Measurements from ENCODE around the gene TNFAIP3.
A peak's percentile ranks its signal among the peaks of the same experiment; 100 is the strongest.

The TNFAIP3 gene

DNA sequence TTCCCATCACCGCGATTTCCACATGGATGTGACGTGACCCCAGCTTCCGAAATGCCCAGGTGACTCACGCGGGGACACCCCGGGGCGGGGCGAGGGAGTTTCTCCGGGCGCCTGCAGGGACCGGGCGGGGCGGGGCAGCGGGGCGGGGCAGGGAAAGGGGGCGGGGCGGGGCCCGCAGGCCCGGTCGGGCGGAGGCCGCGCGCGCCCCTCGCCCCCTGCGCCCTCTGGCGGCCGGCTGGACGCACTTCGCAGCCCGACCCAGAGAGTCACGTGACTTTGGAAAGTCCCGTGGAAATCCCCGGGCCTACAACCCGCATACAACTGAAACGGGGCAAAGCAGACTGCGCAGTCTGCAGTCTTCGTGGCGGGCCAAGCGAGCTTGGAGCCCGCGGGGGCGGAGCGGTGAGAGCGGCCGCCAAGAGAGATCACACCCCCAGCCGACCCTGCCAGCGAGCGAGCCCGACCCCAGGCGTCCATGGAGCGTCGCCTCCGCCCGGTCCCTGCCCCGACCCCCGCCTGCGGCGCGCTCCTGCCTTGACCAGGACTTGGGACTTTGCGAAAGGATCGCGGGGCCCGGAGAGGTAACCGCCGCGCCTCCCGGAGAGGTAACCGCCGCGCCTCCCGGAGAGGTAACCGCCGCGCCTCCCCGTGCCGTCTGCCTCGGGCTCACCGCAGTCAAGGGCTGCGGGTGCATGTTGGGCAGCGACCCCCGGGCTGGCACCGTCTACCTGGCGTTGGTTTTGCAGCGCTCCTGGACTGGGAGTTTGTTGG lies at the start of gene TNFAIP3:
TSS of gene TNFAIP3 (plus strand) at position 346 of the 771 bp plus-strand sequence. CDS start 3,969 bp downstream, outside the sequence.
- peak; percentile 93 for ATAC-seq
- TF ChIP-seq ZFP30 (CRISPR knock-in tag; IDR thresholded peaks at IDR 0.05) (no peak), ZFP3 (CRISPR knock-in tag; IDR thresholded peaks at IDR 0.05) (peak; percentile 60; the same call in 1 of the 2 replicates), ARNTL (CRISPR knock-in tag; IDR thresholded peaks at IDR 0.05; ENCODE audit: borderline replicate concordance, low read depth) (no peak), PPARA (CRISPR knock-in tag; IDR thresholded peaks at IDR 0.05; ENCODE audit: borderline replicate concordance) (no peak), SNAI2 (CRISPR knock-in tag; IDR thresholded peaks at IDR 0.05) (no peak)

DNA sequence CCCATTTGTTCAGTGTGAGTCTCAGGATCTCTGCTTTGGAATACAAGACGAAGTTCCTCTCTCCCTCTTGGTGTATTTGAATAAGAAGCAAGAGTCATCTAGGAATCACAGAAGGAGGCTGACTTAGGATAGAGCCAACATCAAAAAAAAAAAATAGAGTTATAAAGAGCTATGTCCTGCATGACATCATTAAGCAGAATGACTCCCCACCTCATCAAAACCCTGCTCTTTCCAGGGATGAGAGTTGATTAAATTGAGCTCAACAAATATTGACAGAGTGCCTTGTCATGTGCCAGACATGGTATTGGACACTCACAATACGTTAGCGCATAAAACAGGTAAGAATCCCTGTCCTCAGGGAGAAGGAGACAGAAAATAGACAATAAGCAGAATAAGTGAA lies 48.6 kb upstream of the TNFAIP3 start:
- no peak for TF ChIP-seq ZC3H10 (CRISPR knock-in tag; IDR thresholded peaks at IDR 0.05)
- no peak for TF ChIP-seq SNAI2 (CRISPR knock-in tag; IDR thresholded peaks at IDR 0.05)
- ATAC-seq = no peak

DNA sequence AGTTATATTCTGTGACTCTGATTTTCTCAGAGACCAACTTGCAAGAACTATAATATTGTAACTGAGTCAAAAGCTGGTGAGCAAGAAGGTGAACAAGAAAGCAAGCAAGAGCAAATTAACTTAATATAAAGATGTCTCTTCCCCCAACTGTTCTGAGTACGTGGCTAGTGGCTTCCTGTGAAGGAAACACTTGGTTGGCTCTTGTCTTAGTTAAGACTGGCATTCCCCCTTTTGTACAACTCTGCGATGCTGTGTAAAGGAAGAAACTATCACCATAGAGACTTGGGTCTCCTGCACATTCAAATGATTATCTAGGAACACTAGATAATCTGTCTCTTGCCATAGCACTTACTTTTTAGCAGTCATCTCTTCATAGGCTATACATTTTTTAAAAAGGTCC lies 47.3 kb upstream of the TNFAIP3 start:
- ATAC-seq = no peak
- TF ChIP-seq TOX (CRISPR knock-in tag; IDR thresholded peaks at IDR 0.05; ENCODE audit: borderline replicate concordance) = no peak
- TF ChIP-seq ZFP30 (CRISPR knock-in tag; IDR thresholded peaks at IDR 0.05) = no peak
- TF ChIP-seq ZNF565 (CRISPR knock-in tag; conservative IDR thresholded peaks at IDR 0.05; ENCODE audit: low read depth) = no peak
- TF ChIP-seq ARNTL (CRISPR knock-in tag; IDR thresholded peaks at IDR 0.05; ENCODE audit: borderline replicate concordance, low read depth) = no peak
- no peak for TF ChIP-seq RARB (CRISPR knock-in tag; IDR thresholded peaks at IDR 0.05)
- TF ChIP-seq, protein P1, sequence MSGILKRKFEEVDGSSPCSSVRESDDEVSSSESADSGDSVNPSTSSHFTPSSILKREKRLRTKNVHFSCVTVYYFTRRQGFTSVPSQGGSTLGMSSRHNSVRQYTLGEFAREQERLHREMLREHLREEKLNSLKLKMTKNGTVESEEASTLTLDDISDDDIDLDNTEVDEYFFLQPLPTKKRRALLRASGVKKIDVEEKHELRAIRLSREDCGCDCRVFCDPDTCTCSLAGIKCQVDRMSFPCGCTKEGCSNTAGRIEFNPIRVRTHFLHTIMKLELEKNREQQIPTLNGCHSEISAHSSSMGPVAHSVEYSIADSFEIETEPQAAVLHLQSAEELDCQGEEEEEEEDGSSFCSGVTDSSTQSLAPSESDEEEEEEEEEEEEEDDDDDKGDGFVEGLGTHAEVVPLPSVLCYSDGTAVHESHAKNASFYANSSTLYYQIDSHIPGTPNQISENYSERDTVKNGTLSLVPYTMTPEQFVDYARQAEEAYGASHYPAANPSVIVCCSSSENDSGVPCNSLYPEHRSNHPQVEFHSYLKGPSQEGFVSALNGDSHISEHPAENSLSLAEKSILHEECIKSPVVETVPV (CRISPR knock-in tag; IDR thresholded peaks at IDR 0.05) = no peak
- no peak for TF ChIP-seq TCF4 (CRISPR knock-in tag; IDR thresholded peaks at IDR 0.05; ENCODE audit: borderline replicate concordance)

DNA sequence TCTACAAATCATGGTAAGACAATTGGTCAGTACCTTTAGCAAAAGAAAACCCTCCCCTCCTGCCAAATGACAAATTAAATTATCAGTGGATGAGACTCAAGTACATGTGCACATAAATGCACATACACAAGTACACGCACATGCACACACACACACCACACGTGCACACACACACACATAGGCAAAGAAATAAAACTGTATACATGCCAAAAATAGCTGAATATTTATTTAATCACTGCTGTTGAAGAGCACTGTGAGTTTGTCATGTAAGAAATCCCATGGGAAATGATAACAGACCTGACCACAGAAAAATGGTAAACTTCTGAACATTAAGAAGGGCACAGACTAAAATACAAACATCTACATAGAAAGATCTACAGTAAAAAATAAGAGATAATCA lies 46.6 kb upstream of the TNFAIP3 start:
- ATAC-seq = no peak

DNA sequence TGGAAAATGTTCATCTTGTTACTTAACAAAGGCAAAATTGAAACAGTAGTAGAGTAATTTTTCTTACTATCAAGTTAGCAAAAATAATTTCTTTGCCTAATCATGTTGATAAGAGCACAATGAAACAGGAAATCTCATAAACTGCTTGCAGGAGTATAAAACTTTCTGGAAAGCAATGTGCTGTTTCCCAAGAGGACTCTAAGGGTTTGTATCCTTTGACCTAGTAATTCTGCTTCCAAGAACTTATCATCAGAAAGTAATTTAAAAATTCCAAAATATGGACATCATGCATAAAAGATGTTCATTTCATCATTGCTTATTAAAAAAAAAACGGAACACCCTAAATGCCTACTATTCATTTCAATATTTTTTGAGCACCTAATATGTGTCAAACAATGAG lies 46.1 kb upstream of the TNFAIP3 start:
- TF ChIP-seq SNAI2 (CRISPR knock-in tag; IDR thresholded peaks at IDR 0.05) = no peak
- no peak for TF ChIP-seq ZFP30 (CRISPR knock-in tag; IDR thresholded peaks at IDR 0.05)
- no peak for TF ChIP-seq OSR1 (CRISPR knock-in tag; IDR thresholded peaks at IDR 0.05)
- ATAC-seq = no peak

More for the DNA sequence above, 46.6 kb upstream of the TNFAIP3 start:
- no peak for TF ChIP-seq TOX (CRISPR knock-in tag; IDR thresholded peaks at IDR 0.05; ENCODE audit: borderline replicate concordance)
- no peak for TF ChIP-seq ESRRG (CRISPR knock-in tag; IDR thresholded peaks at IDR 0.05)
- TF ChIP-seq GLIS3 (CRISPR knock-in tag; IDR thresholded peaks at IDR 0.05) = no peak
- TF ChIP-seq, protein P1 (CRISPR knock-in tag; IDR thresholded peaks at IDR 0.05) = no peak
- no peak for TF ChIP-seq ZFP30 (CRISPR knock-in tag; IDR thresholded peaks at IDR 0.05)
- TF ChIP-seq ZC3H10 (CRISPR knock-in tag; IDR thresholded peaks at IDR 0.05) = no peak
- no peak for TF ChIP-seq SNAI2 (CRISPR knock-in tag; IDR thresholded peaks at IDR 0.05)

DNA sequence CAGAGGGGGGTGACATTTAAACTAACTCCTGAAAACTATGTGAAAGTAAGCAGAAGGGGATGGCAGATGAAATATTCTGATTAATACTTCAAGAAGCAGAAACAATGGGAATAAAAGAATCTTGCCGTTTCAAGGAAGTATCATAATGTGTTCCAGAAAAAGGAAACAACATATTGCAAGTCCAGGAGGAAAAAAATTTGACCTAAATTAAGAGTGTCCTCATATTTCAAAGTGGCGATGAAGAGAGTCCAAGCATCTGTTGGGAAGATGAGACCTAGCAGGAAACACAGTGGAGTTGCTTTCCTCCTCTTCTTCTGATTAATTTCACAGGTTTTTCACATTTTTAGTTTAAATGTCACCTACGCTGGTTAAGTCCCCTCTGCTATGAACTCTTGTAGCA lies 45.6 kb upstream of the TNFAIP3 start:
- ATAC-seq = no peak
- TF ChIP-seq, protein P2, sequence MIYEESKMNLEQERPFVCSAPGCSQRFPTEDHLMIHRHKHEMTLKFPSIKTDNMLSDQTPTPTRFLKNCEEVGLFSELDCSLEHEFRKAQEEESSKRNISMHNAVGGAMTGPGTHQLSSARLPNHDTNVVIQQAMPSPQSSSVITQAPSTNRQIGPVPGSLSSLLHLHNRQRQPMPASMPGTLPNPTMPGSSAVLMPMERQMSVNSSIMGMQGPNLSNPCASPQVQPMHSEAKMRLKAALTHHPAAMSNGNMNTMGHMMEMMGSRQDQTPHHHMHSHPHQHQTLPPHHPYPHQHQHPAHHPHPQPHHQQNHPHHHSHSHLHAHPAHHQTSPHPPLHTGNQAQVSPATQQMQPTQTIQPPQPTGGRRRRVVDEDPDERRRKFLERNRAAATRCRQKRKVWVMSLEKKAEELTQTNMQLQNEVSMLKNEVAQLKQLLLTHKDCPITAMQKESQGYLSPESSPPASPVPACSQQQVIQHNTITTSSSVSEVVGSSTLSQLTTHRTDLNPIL (CRISPR knock-in tag; IDR thresholded peaks at IDR 0.05; ENCODE audit: low read depth) = no peak
- TF ChIP-seq, protein P3, sequence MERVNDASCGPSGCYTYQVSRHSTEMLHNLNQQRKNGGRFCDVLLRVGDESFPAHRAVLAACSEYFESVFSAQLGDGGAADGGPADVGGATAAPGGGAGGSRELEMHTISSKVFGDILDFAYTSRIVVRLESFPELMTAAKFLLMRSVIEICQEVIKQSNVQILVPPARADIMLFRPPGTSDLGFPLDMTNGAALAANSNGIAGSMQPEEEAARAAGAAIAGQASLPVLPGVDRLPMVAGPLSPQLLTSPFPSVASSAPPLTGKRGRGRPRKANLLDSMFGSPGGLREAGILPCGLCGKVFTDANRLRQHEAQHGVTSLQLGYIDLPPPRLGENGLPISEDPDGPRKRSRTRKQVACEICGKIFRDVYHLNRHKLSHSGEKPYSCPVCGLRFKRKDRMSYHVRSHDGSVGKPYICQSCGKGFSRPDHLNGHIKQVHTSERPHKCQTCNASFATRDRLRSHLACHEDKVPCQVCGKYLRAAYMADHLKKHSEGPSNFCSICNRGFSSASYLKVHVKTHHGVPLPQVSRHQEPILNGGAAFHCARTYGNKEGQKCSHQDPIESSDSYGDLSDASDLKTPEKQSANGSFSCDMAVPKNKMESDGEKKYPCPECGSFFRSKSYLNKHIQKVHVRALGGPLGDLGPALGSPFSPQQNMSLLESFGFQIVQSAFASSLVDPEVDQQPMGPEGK (CRISPR knock-in tag; IDR thresholded peaks at IDR 0.05; ENCODE audit: borderline replicate concordance) = no peak
- TF ChIP-seq ZC3H10 (CRISPR knock-in tag; IDR thresholded peaks at IDR 0.05) (no peak), OSR1 (CRISPR knock-in tag; IDR thresholded peaks at IDR 0.05) (no peak), ZFP30 (CRISPR knock-in tag; IDR thresholded peaks at IDR 0.05) (no peak), ZFP3 (CRISPR knock-in tag; IDR thresholded peaks at IDR 0.05) (no peak), ZNF70 (CRISPR knock-in tag; IDR thresholded peaks at IDR 0.05) (no peak), CSDC2 (CRISPR knock-in tag; IDR thresholded peaks at IDR 0.05) (no peak), RARB (CRISPR knock-in tag; IDR thresholded peaks at IDR 0.05) (no peak), TCF4 (CRISPR knock-in tag; IDR thresholded peaks at IDR 0.05; ENCODE audit: borderline replicate concordance) (no peak), GLIS3 (CRISPR knock-in tag; IDR thresholded peaks at IDR 0.05) (no peak)
- TF ChIP-seq, protein P4, sequence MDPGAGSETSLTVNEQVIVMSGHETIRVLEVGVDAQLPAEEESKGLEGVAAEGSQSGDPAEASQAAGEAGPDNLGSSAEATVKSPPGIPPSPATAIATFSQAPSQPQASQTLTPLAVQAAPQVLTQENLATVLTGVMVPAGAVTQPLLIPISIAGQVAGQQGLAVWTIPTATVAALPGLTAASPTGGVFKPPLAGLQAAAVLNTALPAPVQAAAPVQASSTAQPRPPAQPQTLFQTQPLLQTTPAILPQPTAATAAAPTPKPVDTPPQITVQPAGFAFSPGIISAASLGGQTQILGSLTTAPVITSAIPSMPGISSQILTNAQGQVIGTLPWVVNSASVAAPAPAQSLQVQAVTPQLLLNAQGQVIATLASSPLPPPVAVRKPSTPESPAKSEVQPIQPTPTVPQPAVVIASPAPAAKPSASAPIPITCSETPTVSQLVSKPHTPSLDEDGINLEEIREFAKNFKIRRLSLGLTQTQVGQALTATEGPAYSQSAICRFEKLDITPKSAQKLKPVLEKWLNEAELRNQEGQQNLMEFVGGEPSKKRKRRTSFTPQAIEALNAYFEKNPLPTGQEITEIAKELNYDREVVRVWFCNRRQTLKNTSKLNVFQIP (CRISPR knock-in tag; IDR thresholded peaks at IDR 0.05; ENCODE audit: borderline replicate concordance, low read depth) = no peak
- TF ChIP-seq, protein P1 (CRISPR knock-in tag; IDR thresholded peaks at IDR 0.05) = no peak

All from SK-N-SH treated with all-trans-retinoic acid at 6 μM for 48 hours (cell line).